Measurements from ENCODE around the gene EBLN1. TPM values are rescaled to one million over a fixed set of nuclear protein-coding genes. Genes with fewer than 3 reads are reported as not detected.

EBLN1 gene
- total RNA-seq = not detected

DNA sequence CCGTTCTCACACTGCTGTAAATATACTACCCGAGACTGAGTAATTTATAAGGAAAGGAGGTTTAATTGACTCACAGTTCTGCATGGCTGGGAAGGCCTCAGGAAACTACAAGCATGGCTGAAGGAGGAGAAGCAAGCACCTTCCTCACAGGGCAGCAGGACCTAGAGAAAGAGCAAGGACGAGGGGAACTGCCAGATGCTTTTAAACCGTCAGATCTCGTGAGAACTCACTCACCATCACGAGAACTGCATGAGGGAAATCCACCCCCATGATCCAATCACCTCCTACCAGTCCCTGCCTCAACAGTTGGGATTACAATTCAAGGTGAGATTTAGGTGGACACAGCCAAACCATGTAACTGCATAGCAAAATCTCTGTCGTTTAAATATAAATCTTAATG, at the start of gene EBLN1:
Gene EBLN1, minus strand, starts transcription at position 174 of the 400 bp plus-strand sequence. CDS start 8,032 bp downstream, outside the sequence.
- H3K27me3 Mint-ChIP-seq = peaks cover 9% of the 10 kb centered on the region
- no peak for ATAC-seq (replicated peaks)
- no peak within 1 kb of the TSS for H3K27ac Mint-ChIP-seq
- no peaks in the 10 kb centered on the region for H3K36me3 Mint-ChIP-seq (ENCODE audit: low read depth)
- H3K4me1 Mint-ChIP-seq = peaks cover 6% of the 10 kb centered on the region
- no peaks in the 10 kb centered on the region for H3K9me3 Mint-ChIP-seq
- no peak within 1 kb of the TSS for H3K4me3 Mint-ChIP-seq

GRCh38 chr10:22265839-22266537, 48.2 kb upstream of the EBLN1 start:
- H3K36me3 Mint-ChIP-seq (ENCODE audit: low read depth) = no peaks in the 10 kb centered on the region

DNA sequence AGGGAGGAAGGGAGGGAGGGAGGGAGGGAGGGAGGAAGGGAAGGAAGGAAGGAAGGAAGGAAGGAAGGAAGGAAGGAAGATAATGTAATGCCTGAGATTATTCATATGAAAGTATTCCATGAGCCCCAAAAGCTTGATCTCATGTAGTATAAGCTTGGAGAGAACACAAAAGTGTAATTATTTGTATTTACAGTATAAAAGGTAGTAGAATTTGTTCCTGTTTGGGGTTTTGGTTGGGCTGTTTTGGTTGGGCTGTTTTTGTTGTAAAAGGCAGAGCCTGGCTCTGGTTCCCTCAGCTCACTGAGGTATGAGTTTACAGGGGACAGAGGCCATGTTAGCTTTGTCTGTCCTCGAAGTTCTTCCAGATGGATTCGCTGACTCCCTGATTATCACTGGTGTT, 45.3 kb upstream of the EBLN1 start:
- Mint-ChIP-seq H3K9me3 (no peaks in the 10 kb centered on the region), H3K36me3 (ENCODE audit: low read depth) (no peaks in the 10 kb centered on the region), H3K4me3 (no peak overlapping the region), H3K27me3 (peaks cover 20% of the 10 kb centered on the region), H3K4me1 (peaks cover 11% of the 10 kb centered on the region), H3K27ac (no peak overlapping the region)
- no peak for ATAC-seq (replicated peaks)

More at GRCh38 chr10:22265839-22266537, 48.2 kb upstream of the EBLN1 start:
- Mint-ChIP-seq H3K4me3 (no peak overlapping the region), H3K4me1 (no peaks in the 10 kb centered on the region), H3K27ac (no peak overlapping the region), H3K27me3 (peaks cover 24% of the 10 kb centered on the region), H3K9me3 (no peaks in the 10 kb centered on the region)
- ATAC-seq (replicated peaks) = no peak

DNA sequence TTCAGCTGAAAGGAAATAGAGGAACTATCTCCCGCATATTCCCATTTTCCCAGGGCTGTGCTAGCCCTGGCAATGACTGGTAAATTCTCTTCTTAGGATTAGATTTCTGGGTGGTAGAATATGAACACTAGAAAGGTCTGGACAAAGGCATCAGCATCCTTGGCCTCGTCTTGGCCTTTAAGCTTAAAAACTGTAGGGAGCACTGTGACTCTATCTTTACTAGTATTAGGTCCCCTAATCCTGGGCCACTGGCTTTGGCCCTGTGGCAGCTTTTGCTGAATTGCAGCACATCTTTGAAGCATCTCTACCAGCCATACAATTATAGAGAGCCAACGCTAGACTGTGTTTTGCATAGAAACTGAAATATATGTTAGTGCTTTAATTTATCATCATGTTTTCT, 41.5 kb upstream of the EBLN1 start:
- H3K27me3 Mint-ChIP-seq = no peaks in the 10 kb centered on the region
- H3K27ac Mint-ChIP-seq = no peak overlapping the region
- peaks cover 11% of the 10 kb centered on the region for H3K4me1 Mint-ChIP-seq
- peak overlapping the region; percentile 45 for H3K4me3 Mint-ChIP-seq
- peak; percentile 75 for ATAC-seq (replicated peaks)
- H3K9me3 Mint-ChIP-seq = no peaks in the 10 kb centered on the region
- H3K36me3 Mint-ChIP-seq (ENCODE audit: low read depth) = no peaks in the 10 kb centered on the region

GRCh38 chr10:22258471-22258870, 40.7 kb upstream of the EBLN1 start:
- Mint-ChIP-seq H3K27ac (no peak overlapping the region), H3K4me1 (peaks cover 11% of the 10 kb centered on the region), H3K4me3 (no peak overlapping the region), H3K36me3 (ENCODE audit: low read depth) (peaks cover 5% of the 10 kb centered on the region), H3K9me3 (no peaks in the 10 kb centered on the region), H3K27me3 (no peaks in the 10 kb centered on the region)
- no peak for ATAC-seq (replicated peaks)

DNA sequence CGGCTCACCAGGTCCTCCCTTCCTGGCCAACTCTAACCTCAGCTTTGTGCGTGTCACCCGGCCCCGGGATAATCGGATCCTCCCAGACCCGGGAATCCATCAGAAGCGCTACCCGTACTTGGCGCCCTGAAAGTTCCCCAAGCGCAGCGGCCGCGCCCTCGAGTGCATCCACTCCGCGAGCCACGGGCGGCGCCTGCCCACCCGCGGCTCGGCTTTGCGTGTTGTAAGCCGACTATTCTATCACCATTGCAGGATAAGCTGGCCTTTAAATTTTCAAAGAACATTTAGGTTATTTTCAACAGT, 35.7 kb upstream of the EBLN1 start:
- Mint-ChIP-seq H3K4me1 (peaks cover 5% of the 10 kb centered on the region), H3K27ac (peak overlapping the region; percentile 99), H3K9me3 (no peaks in the 10 kb centered on the region), H3K36me3 (ENCODE audit: low read depth) (peaks cover 34% of the 10 kb centered on the region), H3K4me3 (peak overlapping the region; percentile 92), H3K27me3 (no peaks in the 10 kb centered on the region)
- ATAC-seq (replicated peaks) = no peak

DNA sequence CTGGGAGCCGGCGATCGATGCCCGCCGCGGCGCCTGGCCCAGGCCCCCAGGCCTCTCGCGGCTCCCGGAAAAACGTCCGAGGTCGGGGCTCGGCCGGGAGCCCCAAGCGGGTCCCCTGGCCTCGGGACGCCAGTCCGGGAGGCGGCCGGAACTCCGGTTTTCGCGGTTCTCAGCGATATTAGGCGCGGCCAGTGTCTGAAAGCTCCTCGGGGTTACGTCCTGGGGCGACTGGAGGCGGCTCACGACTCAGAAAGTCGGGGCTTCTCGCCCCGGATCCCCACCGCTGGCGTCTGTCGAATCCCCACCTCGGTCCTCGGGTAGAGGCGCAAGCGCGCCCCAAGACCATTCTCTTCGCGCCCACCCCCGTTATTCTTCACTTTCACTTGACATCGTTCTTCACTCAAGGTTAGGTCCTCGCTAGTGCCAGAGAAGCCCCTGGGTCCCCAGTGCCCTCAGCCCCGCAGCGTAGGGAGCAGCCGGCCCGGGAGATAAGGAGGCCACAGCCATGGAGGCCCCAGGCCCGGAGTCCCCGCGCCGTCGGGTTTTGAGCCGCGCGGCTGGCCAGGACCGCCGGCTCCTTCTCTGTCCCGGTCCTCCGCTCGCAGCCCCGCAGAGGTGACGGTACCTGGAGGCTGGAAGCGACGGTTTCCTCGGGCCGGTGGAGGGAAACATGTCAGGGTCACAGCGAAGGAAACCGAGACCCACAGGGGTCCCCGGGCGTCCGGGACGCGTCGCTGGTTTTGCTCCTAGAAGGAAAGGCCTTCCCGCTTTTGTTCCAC, 35.2 kb upstream of the EBLN1 start:
- Mint-ChIP-seq H3K27me3 (no peaks in the 10 kb centered on the region), H3K4me1 (peaks cover 6% of the 10 kb centered on the region)
- peak; percentile 42 for ATAC-seq (replicated peaks)

GRCh38 chr10:22252224-22252800, 34.5 kb upstream of the EBLN1 start:
- no peaks in the 10 kb centered on the region for H3K9me3 Mint-ChIP-seq
- H3K27ac Mint-ChIP-seq = peak overlapping the region; percentile 99
- ATAC-seq (replicated peaks) = peak; percentile 77
- H3K4me1 Mint-ChIP-seq = peaks cover 13% of the 10 kb centered on the region
- no peaks in the 10 kb centered on the region for H3K27me3 Mint-ChIP-seq
- peaks cover 36% of the 10 kb centered on the region for H3K36me3 Mint-ChIP-seq (ENCODE audit: low read depth)
- H3K4me3 Mint-ChIP-seq = peak overlapping the region; percentile 92

More for the DNA sequence above, 35.2 kb upstream of the EBLN1 start:
- Mint-ChIP-seq H3K36me3 (ENCODE audit: low read depth) (peaks cover 34% of the 10 kb centered on the region), H3K27ac (peak overlapping the region; percentile 99), H3K4me3 (peak overlapping the region; percentile 92), H3K9me3 (no peaks in the 10 kb centered on the region)

DNA sequence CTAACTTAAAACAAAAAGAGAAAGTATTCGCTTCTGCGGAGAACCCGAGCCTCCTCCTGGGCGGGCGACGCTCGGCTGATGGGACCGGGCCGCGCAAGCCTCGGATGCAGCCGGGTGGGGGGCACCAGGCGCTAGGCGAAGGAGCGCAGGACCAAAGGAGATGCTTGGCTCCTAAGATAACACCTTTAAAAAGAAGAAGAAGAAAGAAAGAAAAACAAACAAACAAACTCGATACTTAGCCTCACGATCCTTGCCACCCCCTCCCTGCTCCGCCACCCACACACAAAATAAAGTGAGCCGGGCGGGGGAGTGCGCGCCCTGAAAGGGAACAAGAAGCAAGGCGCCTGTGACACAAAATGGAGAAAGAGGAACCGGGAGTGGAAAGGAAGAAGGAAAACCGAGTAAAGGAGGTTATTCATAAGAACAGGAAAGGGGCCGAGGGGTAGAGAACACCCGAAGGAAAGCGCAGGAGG, 34.0 kb upstream of the EBLN1 start:
- H3K9me3 Mint-ChIP-seq = no peaks in the 10 kb centered on the region
- peaks cover 18% of the 10 kb centered on the region for H3K4me1 Mint-ChIP-seq
- H3K4me3 Mint-ChIP-seq = peak overlapping the region; percentile 92
- peaks cover 41% of the 10 kb centered on the region for H3K36me3 Mint-ChIP-seq (ENCODE audit: low read depth)
- no peaks in the 10 kb centered on the region for H3K27me3 Mint-ChIP-seq
- peak overlapping the region; percentile 99 for H3K27ac Mint-ChIP-seq
- ATAC-seq (replicated peaks) = peak; percentile 22

DNA sequence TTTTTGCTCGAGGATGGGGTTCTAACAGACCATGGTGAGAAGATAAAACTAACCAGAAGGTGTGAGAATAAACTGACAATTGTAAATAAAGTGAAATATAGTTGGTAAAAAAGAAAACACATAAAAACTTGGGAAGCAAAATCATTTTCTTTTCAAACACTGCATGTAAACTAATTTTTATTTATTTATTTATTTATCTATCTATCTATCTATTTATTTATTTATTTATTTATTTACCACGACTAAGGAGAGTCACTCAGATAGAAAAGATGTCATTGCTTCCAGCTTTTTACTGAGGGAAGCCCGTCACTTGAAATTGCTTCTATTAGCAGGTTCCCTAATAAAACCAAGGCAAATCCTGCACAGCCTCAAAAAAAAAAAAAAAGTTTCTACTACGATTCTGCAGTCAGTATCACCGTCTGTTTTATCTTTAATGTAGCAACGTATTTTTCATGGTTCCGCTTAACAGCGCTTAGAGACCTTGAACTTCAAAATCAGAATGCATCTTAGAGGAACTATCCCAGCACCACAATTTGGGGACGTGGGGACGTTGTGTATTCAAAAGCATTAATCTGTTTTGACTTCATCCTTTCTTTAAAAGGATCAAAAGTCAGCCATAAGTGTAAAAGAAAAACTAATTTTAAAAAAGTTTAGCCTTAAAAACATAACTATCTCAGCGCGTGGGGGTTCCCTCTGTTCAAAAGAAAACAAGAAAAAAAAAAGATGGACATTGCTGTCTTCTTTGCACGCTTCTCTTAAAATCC, 33.3 kb upstream of the EBLN1 start:
- peaks cover 24% of the 10 kb centered on the region for H3K4me1 Mint-ChIP-seq
- peaks cover 46% of the 10 kb centered on the region for H3K36me3 Mint-ChIP-seq (ENCODE audit: low read depth)
- peak overlapping the region; percentile 92 for H3K4me3 Mint-ChIP-seq
- H3K27ac Mint-ChIP-seq = peak overlapping the region; percentile 99
- no peak for ATAC-seq (replicated peaks)
- no peaks in the 10 kb centered on the region for H3K27me3 Mint-ChIP-seq
- H3K9me3 Mint-ChIP-seq = no peaks in the 10 kb centered on the region

GRCh38 chr10:22247636-22248035, 29.8 kb upstream of the EBLN1 start:
- no peaks in the 10 kb centered on the region for H3K27me3 Mint-ChIP-seq
- peaks cover 33% of the 10 kb centered on the region for H3K4me1 Mint-ChIP-seq
- peak overlapping the region; percentile 86 for H3K4me3 Mint-ChIP-seq
- peaks cover 34% of the 10 kb centered on the region for H3K36me3 Mint-ChIP-seq (ENCODE audit: low read depth)
- peaks cover 8% of the 10 kb centered on the region for H3K9me3 Mint-ChIP-seq
- peak overlapping the region; percentile 99 for H3K27ac Mint-ChIP-seq
- ATAC-seq (replicated peaks) = peak; percentile 23

GRCh38 chr10:22246680-22247391, 29.0 kb upstream of the EBLN1 start:
- Mint-ChIP-seq H3K9me3 (peaks cover 8% of the 10 kb centered on the region), H3K27ac (peak overlapping the region; percentile 99), H3K27me3 (no peaks in the 10 kb centered on the region), H3K36me3 (ENCODE audit: low read depth) (peaks cover 29% of the 10 kb centered on the region), H3K4me1 (peaks cover 33% of the 10 kb centered on the region), H3K4me3 (peak overlapping the region; percentile 86)
- ATAC-seq (replicated peaks) = peak; percentile 92

DNA sequence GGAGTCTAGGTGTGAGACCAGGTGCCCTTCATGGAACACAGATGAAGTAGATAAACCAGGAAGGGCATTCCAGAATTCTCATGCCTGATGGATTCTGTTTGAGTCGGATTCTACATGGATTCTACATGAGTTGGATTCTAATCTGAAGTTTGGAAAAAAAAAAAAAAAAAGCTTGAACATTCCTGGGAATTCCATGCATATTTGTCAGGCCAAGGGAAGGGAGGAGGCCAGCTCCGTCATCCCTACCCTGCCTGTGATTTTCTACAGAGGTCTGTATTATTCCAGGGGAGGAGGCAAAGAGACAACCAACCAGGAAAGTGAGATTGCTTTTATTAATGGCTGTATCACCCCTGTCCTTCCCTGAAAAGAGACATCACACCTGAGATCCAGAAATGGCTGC, 27.8 kb upstream of the EBLN1 start:
- no peak for ATAC-seq (replicated peaks)
- Mint-ChIP-seq H3K27me3 (no peaks in the 10 kb centered on the region), H3K27ac (peak overlapping the region; percentile 99), H3K9me3 (peaks cover 8% of the 10 kb centered on the region), H3K36me3 (ENCODE audit: low read depth) (peaks cover 17% of the 10 kb centered on the region), H3K4me1 (peaks cover 31% of the 10 kb centered on the region), H3K4me3 (peak overlapping the region; percentile 86)

DNA sequence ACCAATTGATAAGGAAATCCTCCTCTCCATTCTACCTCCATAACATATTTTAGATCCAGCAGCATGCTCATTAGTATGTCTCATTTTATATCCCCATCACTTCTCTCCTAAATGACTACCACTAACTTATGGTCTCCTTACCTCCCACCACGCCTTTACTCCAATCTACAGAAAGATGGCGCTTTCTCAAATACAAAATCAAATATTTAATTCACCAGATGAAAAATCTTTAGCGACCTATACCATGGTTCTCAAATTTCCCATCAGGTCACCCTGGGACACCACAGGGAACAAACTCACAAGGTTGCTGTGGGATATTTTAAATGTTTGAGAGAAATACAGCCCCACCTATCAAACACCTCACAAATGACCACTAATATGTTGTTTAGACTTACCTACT, 27.0 kb upstream of the EBLN1 start:
- Mint-ChIP-seq H3K36me3 (ENCODE audit: low read depth) (peaks cover 12% of the 10 kb centered on the region), H3K27ac (peak overlapping the region; percentile 99), H3K4me3 (no peak overlapping the region), H3K9me3 (peaks cover 8% of the 10 kb centered on the region), H3K27me3 (no peaks in the 10 kb centered on the region), H3K4me1 (peaks cover 29% of the 10 kb centered on the region)
- ATAC-seq (replicated peaks) = no peak

Measured in activated T-helper 17 cell treated with anti-CD3 and anti-CD28 coated beads, Interleukin-2, amount 50 U/mL, for 72 hours (primary cell).